Sigmoid colon (tissue), 7 donors: ENCODE results near the gene DPF1. TPM values are rescaled to one million over a fixed set of nuclear protein-coding genes. Genes with fewer than 3 reads are reported as not detected.

ENCODE experiments used
- DNase-seq: peaks from one replicate; pipeline ENCODE4 v3.0.0-alpha.2; 2019
- H3K27ac ChIP-seq, 4 donors: fragments of 200-600 bp; sonication (generic); one replicate each; pipeline ENCODE4 v1.5.1; 2016 to 2019; ENCODE audit warnings: mild to moderate bottlenecking in 1 of 4
- H3K27me3 ChIP-seq, 3 donors: fragments of 200-600 bp; sonication (generic); one replicate each; pipeline ENCODE4 v1.5.1; 2019; ENCODE audit warnings: mild to moderate bottlenecking in 1 of 3
- H3K36me3 ChIP-seq, 4 donors: fragments of 200-600 bp; sonication (generic); one replicate each; pipeline ENCODE4 v1.5.1; 2016 to 2019
- H3K4me1 ChIP-seq, 4 donors: fragments of 200-600 bp; sonication (generic); one replicate each; pipeline ENCODE4 v1.5.1; 2017 to 2019
- H3K4me3 ChIP-seq, 4 donors: fragments of 200-600 bp; sonication (generic); one replicate each; pipeline ENCODE4 v1.5.1; 2017 to 2019; ENCODE audit warnings: mild to moderate bottlenecking in 2 of 4, moderate library complexity in 1 of 4
- H3K9me3 ChIP-seq, 4 donors: fragments of 200-600 bp in 3 of 4; sonication (generic) in 3 of 4; one replicate each; pipeline versions ENCODE4 v1.5.1 to v1.6.1; 2013 to 2019
- EP300 ChIP-seq, 4 donors: sonication (generic); formaldehyde crosslinking; IDR thresholded peaks; one replicate each; pipeline ENCODE4 v1.6.1; 2017; ENCODE audit warnings: antibody characterized with exemption in 4 of 4
- POLR2A ChIP-seq, 2 donors: fragments of 450-650 bp; IDR thresholded peaks; one replicate each; pipeline ENCODE4 v1.6.1; 2016; ENCODE audit warnings: antibody characterized with exemption in 2 of 2, mild to moderate bottlenecking in 2 of 2, moderate library complexity in 2 of 2
- POLR2AphosphoS5 ChIP-seq, 4 donors: sonication (generic); formaldehyde crosslinking; IDR thresholded peaks; one replicate each; pipeline ENCODE4 v1.6.1; 2017; ENCODE audit warnings: antibody characterized with exemption in 4 of 4
- WGBS, 2 donors: extraction: QIAGEN DNeasy Blood & Tissue Kit; methylation state at CpG; one replicate each; pipeline ENCODE4 v1.1.7; 2013; 5-methylcytosine and 5-hydroxymethylcytosine counted together
- intact Hi-C: fragments of 100-400 bp; cut with DNase I; formaldehyde crosslinking; loops from one replicate; pipeline ENCODE4 v1.15.1; 2023
- polyA plus RNA-seq, 3 donors: library from polyadenylated mRNA; stranded (reverse); fragments of 200-250 nt; gene quantifications; one replicate each; pipeline ENCODE4 v1.2.3, GENCODE V29; 2013
- total RNA-seq, 4 donors: library from RNA; depleted of rRNA; stranded (reverse); fragments of >200 nt; gene quantifications; one replicate each; pipeline ENCODE4 v1.1.0, GENCODE V29; 2016
- TF ChIP-seq, protein P1 (sequence below), 4 experiments: fragments of 450-650 bp in 3 of 4; fragments of 200-600 bp in 1 of 4; IDR thresholded peaks; one replicate each; pipeline ENCODE4 v1.5.1; 2016 to 2019; ENCODE audit warnings: antibody characterized with exemption in 4 of 4, mild to moderate bottlenecking in 3 of 4, moderate library complexity in 2 of 4
- donor health status: healthy with polysubstance abuse.
- donor health status: Bipolar disorder and iron deficiency.
- donor health status: healthy.

The DPF1 gene
- total and polyA plus RNA-seq, 7 donors = 0.12 to 1.4 TPM; not detected in 5

DNA sequence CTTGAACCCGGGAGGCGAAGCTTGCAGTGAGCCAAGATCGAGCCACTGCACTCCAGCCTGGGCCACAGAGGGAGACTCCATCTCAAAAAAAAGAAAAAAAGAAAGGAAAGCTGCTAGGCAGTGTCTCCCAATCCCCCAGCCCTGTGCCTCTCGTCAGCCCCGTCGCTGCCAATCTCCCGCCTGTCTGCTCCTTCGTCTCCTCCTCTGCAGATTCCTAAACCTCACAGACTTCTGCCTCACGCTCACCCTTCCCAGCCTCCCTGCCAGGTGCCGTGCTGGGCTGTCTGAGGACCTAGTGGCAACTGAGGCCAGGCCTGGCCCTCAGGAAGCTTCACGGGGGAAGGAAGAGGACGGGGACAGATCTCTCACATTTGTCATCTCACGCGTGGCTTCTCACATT is 21.5 kb downstream of the DPF1 start:
- H3K27me3 ChIP-seq = peaks cover under 1 to 3% (median 1%) of the 10 kb centered on the region in 3 donors
- TF ChIP-seq EP300 (IDR thresholded peaks at IDR 0.05) (no peak), POLR2AphosphoS5 (IDR thresholded peaks at IDR 0.05) (no peak), POLR2A (IDR thresholded peaks at IDR 0.05) (no peak)
- TF ChIP-seq, protein P1, sequence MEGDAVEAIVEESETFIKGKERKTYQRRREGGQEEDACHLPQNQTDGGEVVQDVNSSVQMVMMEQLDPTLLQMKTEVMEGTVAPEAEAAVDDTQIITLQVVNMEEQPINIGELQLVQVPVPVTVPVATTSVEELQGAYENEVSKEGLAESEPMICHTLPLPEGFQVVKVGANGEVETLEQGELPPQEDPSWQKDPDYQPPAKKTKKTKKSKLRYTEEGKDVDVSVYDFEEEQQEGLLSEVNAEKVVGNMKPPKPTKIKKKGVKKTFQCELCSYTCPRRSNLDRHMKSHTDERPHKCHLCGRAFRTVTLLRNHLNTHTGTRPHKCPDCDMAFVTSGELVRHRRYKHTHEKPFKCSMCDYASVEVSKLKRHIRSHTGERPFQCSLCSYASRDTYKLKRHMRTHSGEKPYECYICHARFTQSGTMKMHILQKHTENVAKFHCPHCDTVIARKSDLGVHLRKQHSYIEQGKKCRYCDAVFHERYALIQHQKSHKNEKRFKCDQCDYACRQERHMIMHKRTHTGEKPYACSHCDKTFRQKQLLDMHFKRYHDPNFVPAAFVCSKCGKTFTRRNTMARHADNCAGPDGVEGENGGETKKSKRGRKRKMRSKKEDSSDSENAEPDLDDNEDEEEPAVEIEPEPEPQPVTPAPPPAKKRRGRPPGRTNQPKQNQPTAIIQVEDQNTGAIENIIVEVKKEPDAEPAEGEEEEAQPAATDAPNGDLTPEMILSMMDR (IDR thresholded peaks at IDR 0.05) = no peak

DNA sequence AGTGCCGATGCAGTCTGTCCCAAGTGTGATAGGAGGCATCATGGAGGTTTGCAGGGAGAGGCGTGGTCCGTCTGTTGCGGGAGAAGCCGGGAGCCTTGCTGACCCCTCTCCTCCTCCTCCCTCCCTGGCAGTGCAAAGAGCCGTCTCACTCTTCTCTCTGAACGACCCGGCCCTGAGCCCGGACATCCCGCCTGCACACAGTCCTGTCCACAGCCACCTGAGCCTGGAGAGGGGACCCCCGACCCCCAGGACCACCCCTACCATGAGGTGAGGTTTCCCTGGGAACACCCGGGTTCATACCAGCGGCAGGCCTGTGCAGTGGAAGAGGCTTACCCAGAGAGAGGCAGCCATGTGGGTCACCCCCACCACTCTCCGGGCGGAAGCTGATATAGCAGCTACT is 22.3 kb downstream of the DPF1 start:
- WGBS, 2 donors = 94% methylated on average over 15 of the region's 15 CpGs
- no peaks in the 10 kb centered on the region for H3K4me1 ChIP-seq
- H3K9me3 ChIP-seq = no peaks in the 10 kb centered on the region
- DNase-seq = no peak
- H3K27ac ChIP-seq = no peak overlapping the region
- peaks cover 0 to 48% (median 8%) of the 10 kb centered on the region in 4 donors for H3K36me3 ChIP-seq
- H3K4me3 ChIP-seq = no peak overlapping the region
- no peaks in the 10 kb centered on the region for H3K27me3 ChIP-seq
- TF ChIP-seq EP300 (IDR thresholded peaks at IDR 0.05) = no peak
- TF ChIP-seq, protein P1 (IDR thresholded peaks at IDR 0.05) = no peak
- intact Hi-C loops = no loop called here

More for the DNA sequence above, 21.5 kb downstream of the DPF1 start:
- Histone ChIP-seq H3K27ac (no peak overlapping the region), H3K9me3 (no peaks in the 10 kb centered on the region), H3K4me1 (no peaks in the 10 kb centered on the region), H3K4me3 (no peak overlapping the region), H3K36me3 (peaks cover 0 to 50% (median 8%) of the 10 kb centered on the region in 4 donors)
- DNase-seq = no peak
- WGBS, 2 donors = 95 to 96% methylated on average over 14 of the region's 14 CpGs
- intact Hi-C loops = no loop called here

DNA sequence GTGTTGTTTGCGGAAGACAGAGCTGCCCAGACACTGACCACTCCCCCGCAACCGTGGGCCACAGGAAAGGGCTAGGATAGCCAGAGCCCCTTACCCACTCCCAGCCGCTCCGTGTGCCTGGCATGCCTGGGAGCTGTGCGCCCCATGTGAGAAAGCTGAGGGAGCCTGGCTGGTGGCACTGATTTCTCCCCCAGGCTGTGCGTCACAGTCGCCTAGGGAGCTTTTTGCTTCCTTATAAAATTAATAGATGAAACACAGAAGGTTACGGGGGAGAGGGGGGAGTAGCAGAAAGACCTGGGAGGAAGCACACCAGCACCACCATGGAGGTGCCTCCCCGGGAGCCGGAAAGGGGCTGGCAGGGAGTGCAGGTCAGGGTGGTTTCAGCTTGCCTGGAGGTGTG is 24.7 kb downstream of the DPF1 start:
- intact Hi-C loops = no loop called here
- no peak for TF ChIP-seq POLR2A (IDR thresholded peaks at IDR 0.05)
- TF ChIP-seq POLR2AphosphoS5 (IDR thresholded peaks at IDR 0.05) = no peak
- no peak overlapping the region for H3K27ac ChIP-seq
- no peaks in the 10 kb centered on the region for H3K27me3 ChIP-seq
- peaks cover 0 to 35% (median 6%) of the 10 kb centered on the region in 4 donors for H3K36me3 ChIP-seq
- WGBS, 2 donors = 95 to 96% methylated on average over 11 of the region's 11 CpGs
- no peak for DNase-seq
- H3K4me1 ChIP-seq = no peaks in the 10 kb centered on the region
- H3K9me3 ChIP-seq = no peaks in the 10 kb centered on the region
- no peak overlapping the region for H3K4me3 ChIP-seq

DNA sequence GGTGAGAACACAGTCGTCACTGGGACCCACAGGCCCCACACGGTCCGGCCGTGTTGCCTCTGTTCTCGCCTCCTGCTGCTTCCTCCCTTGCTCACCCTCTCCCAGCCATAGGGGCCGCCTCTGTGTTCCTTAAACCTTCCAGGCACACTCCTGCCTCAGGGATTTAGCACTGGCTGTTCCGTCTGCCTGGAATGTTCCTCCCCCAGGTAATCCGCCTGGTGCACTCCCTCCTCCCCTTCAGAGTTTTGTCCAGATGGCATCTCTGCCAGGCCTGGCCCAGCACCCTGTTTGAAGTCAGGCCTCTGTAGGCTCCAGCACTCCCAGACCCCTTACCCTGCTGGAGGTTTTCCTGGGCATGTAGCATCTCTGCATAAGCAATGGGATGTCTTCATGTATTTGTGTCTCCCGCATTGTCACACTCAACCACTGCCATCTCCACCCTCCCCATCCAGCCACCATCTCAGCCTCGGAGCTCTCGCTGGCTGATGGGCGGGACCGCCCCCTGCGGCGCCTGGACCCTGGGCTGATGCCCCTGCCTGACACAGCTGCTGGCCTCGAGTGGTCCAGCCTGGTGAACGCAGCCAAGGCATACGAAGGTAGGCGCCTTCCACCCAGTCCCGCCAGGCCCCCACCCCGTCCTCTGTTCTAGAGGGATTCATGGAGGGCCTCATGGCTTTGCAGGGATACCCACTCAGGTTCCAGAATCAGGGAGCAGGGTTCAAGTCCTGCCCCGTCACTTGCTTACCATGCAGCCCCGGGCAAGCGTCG is 25.9 kb downstream of the DPF1 start:
- intact Hi-C loops = no loop called here
- 95% methylated on average over 25 of the region's 25 CpGs for WGBS, 2 donors
- Histone ChIP-seq H3K9me3 (no peaks in the 10 kb centered on the region), H3K27ac (no peak overlapping the region), H3K27me3 (no peaks in the 10 kb centered on the region), H3K36me3 (peaks cover 0 to 28% (median 5%) of the 10 kb centered on the region in 4 donors), H3K4me1 (no peaks in the 10 kb centered on the region), H3K4me3 (no peak overlapping the region)
- DNase-seq = no peak
- TF ChIP-seq EP300 (IDR thresholded peaks at IDR 0.05) (no peak), POLR2A (IDR thresholded peaks at IDR 0.05) (no peak), POLR2AphosphoS5 (IDR thresholded peaks at IDR 0.05) (no peak)
- TF ChIP-seq, protein P1 (IDR thresholded peaks at IDR 0.05) = no peak

DNA sequence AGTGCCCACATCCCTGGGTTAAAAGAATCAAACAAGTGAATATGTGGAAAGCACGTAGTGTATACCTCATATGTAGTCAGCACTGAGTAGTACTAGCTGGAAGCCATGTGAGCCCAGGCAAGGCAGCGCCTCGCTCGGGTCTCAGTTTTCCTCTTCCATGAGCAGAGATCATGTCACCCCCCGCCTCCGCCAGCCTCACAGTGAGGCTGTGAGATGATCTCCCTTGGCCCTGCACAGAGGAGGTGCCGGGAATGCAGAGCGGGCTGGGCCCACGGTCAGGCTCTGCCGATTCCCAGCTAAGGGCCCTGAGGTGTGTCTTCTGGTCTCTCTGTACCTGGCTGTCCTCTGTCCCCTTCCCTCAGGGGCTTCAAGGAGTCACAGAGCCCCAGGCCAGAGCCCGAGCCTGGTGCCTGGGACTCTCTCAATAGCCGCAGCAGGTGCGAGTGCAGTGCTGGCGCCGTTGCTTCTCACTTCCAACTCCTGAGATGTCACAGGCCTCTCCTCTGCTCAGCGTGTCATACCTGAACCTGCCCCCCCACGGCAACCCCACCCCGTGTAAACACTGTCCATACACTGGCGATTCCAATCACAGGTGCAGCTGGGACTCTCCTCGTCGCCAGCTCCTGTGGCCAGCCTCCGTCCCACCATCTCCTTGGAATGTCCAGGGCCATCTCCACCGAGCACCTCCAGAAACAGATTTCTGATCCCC is 26.9 kb downstream of the DPF1 start:
- no peaks in the 10 kb centered on the region for H3K9me3 ChIP-seq
- no peak for DNase-seq
- TF ChIP-seq, protein P1 (IDR thresholded peaks at IDR 0.05) = no peak
- TF ChIP-seq POLR2AphosphoS5 (IDR thresholded peaks at IDR 0.05) (no peak), POLR2A (IDR thresholded peaks at IDR 0.05) (no peak), EP300 (IDR thresholded peaks at IDR 0.05) (no peak)
- H3K36me3 ChIP-seq = peaks cover 0 to 18% (median 4%) of the 10 kb centered on the region in 4 donors
- no peak overlapping the region for H3K4me3 ChIP-seq
- no peak overlapping the region for H3K27ac ChIP-seq
- WGBS, 2 donors = 90 to 95% methylated on average over 23 of the region's 23 CpGs
- H3K4me1 ChIP-seq = no peaks in the 10 kb centered on the region
- H3K27me3 ChIP-seq = no peaks in the 10 kb centered on the region
- intact Hi-C loops = no loop called here
